DMS 273 (cell line): ENCODE data around the gene VSIG10.
A peak's percentile ranks its signal among the peaks of the same experiment; 100 is the strongest.

Source experiments
- DNase-seq: peaks from one replicate; lab custom pipeline; 2025; ENCODE audit not compliant: unreplicated experiment; lab: John Stamatoyannopoulos, UW

VSIG10 gene

GRCh38 chr12:118061011-118061872, 42.6 kb downstream of the VSIG10 start, which contains the start of gene WSB2:
WSB2 (minus strand) TSS chr12:118061179; CDS start chr12:118061048, 131 bp downstream.
- peak; percentile 65 for DNase-seq

GRCh38 chr12:118060301-118061010, 43.4 kb downstream of the VSIG10 start:
- peak; percentile 41 for DNase-seq

- no peak for DNase-seq
These were observed 44.2 kb downstream of the VSIG10 start for GRCh38 chr12:118059341-118060191.

- no peak for DNase-seq
These were observed 44.9 kb downstream of the VSIG10 start for GRCh38 chr12:118058881-118059280.

GRCh38 chr12:118058227-118058626, 45.6 kb downstream of the VSIG10 start:
- DNase-seq: no peak

- peak; percentile 80 for DNase-seq
These were observed 47.7 kb downstream of the VSIG10 start for GRCh38 chr12:118055865-118056773.

- peak; percentile 78 for DNase-seq
These were observed 48.7 kb downstream of the VSIG10 start for GRCh38 chr12:118055144-118055557.

- no peak for DNase-seq
These were observed 50.5 kb downstream of the VSIG10 start for GRCh38 chr12:118053071-118053985.

- peak; percentile 20 for DNase-seq
These were observed 51.3 kb downstream of the VSIG10 start for GRCh38 chr12:118052324-118053070.

- DNase-seq: no peak
These were observed 52.6 kb downstream of the VSIG10 start for GRCh38 chr12:118050972-118051910.

- DNase-seq: no peak
These were observed 57.4 kb downstream of the VSIG10 start for GRCh38 chr12:118046430-118046829.

- DNase-seq: no peak
These were observed 59.2 kb downstream of the VSIG10 start for GRCh38 chr12:118044577-118044976.

- DNase-seq: no peak
These were observed 59.7 kb downstream of the VSIG10 start for GRCh38 chr12:118044075-118044474.

GRCh38 chr12:118042091-118042490, 61.7 kb downstream of the VSIG10 start:
- DNase-seq: no peak

GRCh38 chr12:118038137-118038536, 65.7 kb downstream of the VSIG10 start:
- DNase-seq: no peak

GRCh38 chr12:118036672-118037411, 67.0 kb downstream of the VSIG10 start:
- DNase-seq: no peak
